Neuronal stem cell (in vitro differentiated cells): ENCODE results near the gene UBAC2.

Experiments
- DNase-seq: peaks from one replicate; pipeline ENCODE4 v3.0.0-alpha.2; 2013; ENCODE audit warnings: low spot score
- H2AFZ ChIP-seq: one replicate; pipeline ENCODE4 v1.6.1; 2013; ENCODE audit warnings: mild to moderate bottlenecking, low read length, inconsistent platforms
- H2AK5ac ChIP-seq: 2 replicates; pipeline ENCODE4 v1.6.1; 2013; ENCODE audit warnings: low read depth, mild to moderate bottlenecking, inconsistent platforms, low read length, moderate library complexity, mixed read lengths
- H2BK120ac ChIP-seq: 2 replicates; pipeline ENCODE4 v1.6.1; 2013; ENCODE audit warnings: low read depth, mild to moderate bottlenecking, inconsistent platforms, low read length, moderate library complexity, mixed read lengths
- H2BK12ac ChIP-seq: one replicate; pipeline ENCODE4 v1.6.1; 2013; ENCODE audit warnings: low read length, inconsistent platforms
- H2BK15ac ChIP-seq: 2 replicates; pipeline ENCODE4 v1.6.1; 2013; ENCODE audit warnings: mild to moderate bottlenecking, low read length, inconsistent platforms, mixed read lengths
- H2BK5ac ChIP-seq: one replicate; pipeline ENCODE4 v1.6.1; 2013; ENCODE audit warnings: inconsistent platforms, mild to moderate bottlenecking, low read length, moderate library complexity
- H3K14ac ChIP-seq: one replicate; pipeline ENCODE4 v1.6.1; 2013; ENCODE audit warnings: low read length, inconsistent platforms
- H3K18ac ChIP-seq: 2 replicates; pipeline ENCODE4 v1.6.1; 2013; ENCODE audit warnings: low read length, inconsistent platforms
- H3K23ac ChIP-seq: 2 replicates; pipeline ENCODE4 v1.6.1; 2013; ENCODE audit warnings: low read depth, mild to moderate bottlenecking, mixed read lengths, low read length, inconsistent platforms; ENCODE audit not compliant: poor library complexity
- H3K27ac ChIP-seq: replicated peaks from 3 replicates; pipeline ENCODE4 v1.5.1; 2013; ENCODE audit warnings: low read length, inconsistent platforms
- H3K27me3 ChIP-seq, 3 experiments: 2 replicates each; pipeline ENCODE4 v1.6.1; 2013; ENCODE audit warnings: low read length in 3 of 3, mild to moderate bottlenecking in 2 of 3, inconsistent platforms in 1 of 3, low read depth in 1 of 3, mixed read lengths in 1 of 3, moderate library complexity in 1 of 3; ENCODE audit not compliant: control insufficient read depth in 3 of 3, insufficient read depth in 3 of 3
- H3K36me3 ChIP-seq, 2 donors: replicated peaks in 1 of 2; 2 replicates each; pipeline ENCODE4 v1.6.1; 2013; ENCODE audit warnings: low read length in 2 of 2; ENCODE audit not compliant: control insufficient read depth in 2 of 2, insufficient read depth in 2 of 2
- H3K4ac ChIP-seq: 2 replicates; pipeline ENCODE4 v1.6.1; 2013; ENCODE audit warnings: inconsistent platforms, mild to moderate bottlenecking, low read length, moderate library complexity
- H3K4me1 ChIP-seq, 2 donors: 1 replicate in 1 of 2; 2 replicates in 1 of 2; pipeline ENCODE4 v1.6.1; 2013; ENCODE audit warnings: low read length in 2 of 2, low read depth in 1 of 2; ENCODE audit not compliant: control insufficient read depth in 2 of 2, insufficient read depth in 1 of 2
- H3K4me2 ChIP-seq: one replicate; pipeline ENCODE4 v1.6.1; 2013; ENCODE audit warnings: mild to moderate bottlenecking, low read length, inconsistent platforms; ENCODE audit not compliant: insufficient read depth, poor library complexity, severe bottlenecking
- H3K4me3 ChIP-seq, 2 donors: 2 replicates each; pipeline ENCODE4 v1.5.1; 2013; ENCODE audit warnings: low read length in 2 of 2, mild to moderate bottlenecking in 2 of 2, inconsistent platforms in 1 of 2, moderate library complexity in 1 of 2
- H3K79me1 ChIP-seq: one replicate; pipeline ENCODE4 v1.6.1; 2013; ENCODE audit warnings: low read depth, mild to moderate bottlenecking, inconsistent platforms, low read length, moderate library complexity
- H3K9ac ChIP-seq: one replicate; pipeline ENCODE4 v1.6.1; 2013; ENCODE audit warnings: mild to moderate bottlenecking, low read depth, low read length, inconsistent platforms; ENCODE audit not compliant: poor library complexity
- H3K9me3 ChIP-seq, 2 donors: replicated peaks in 1 of 2; 2 replicates each; pipeline versions ENCODE3 to v1.6.1; 2013; ENCODE audit warnings: low read length in 2 of 2, mild to moderate bottlenecking in 2 of 2, inconsistent platforms in 1 of 2, low read depth in 1 of 2, mixed read lengths in 1 of 2, moderate library complexity in 1 of 2; ENCODE audit not compliant: control insufficient read depth in 2 of 2, insufficient read depth in 1 of 2
- H4K8ac ChIP-seq: one replicate; pipeline ENCODE4 v1.6.1; 2013; ENCODE audit warnings: low read depth, mild to moderate bottlenecking, inconsistent platforms, low read length, moderate library complexity
- H4K91ac ChIP-seq: one replicate; pipeline ENCODE4 v1.6.1; 2013; ENCODE audit warnings: low read length, low read depth, mild to moderate bottlenecking, inconsistent platforms; ENCODE audit not compliant: poor library complexity
- WGBS, 2 donors: extraction: QIAGEN DNeasy Blood & Tissue Kit; methylation state at CpG; one replicate each; pipeline ENCODE4 v1.1.7; 2013; ENCODE audit warnings: missing lambda C conversion rate in 2 of 2, mixed read lengths in 1 of 2; ENCODE audit not compliant: insufficient read length in 2 of 2, insufficient replicate concordance in 1 of 2; ENCODE audit errors: extremely low coverage in 2 of 2; 5-methylcytosine and 5-hydroxymethylcytosine counted together

Gene UBAC2

GRCh38 chr13:99352351-99353245, 151.9 kb downstream of the UBAC2 start:
- H3K23ac ChIP-seq, result no peak overlapping the region
- no peak overlapping the region for H2BK5ac ChIP-seq
- no peak overlapping the region for H2AK5ac ChIP-seq
- no peaks in the 10 kb centered on the region for H3K27me3 ChIP-seq
- WGBS, 2 donors, result no CpG with 5 or more reads among the region's 17 CpGs
- H3K9me3 ChIP-seq, result peaks cover 0 to 5% of the 10 kb centered on the region in 2 donors
- no peaks in the 10 kb centered on the region for H3K79me1 ChIP-seq
- DNase-seq, result no peak
- no peak overlapping the region for H3K9ac ChIP-seq
- H3K4me1 ChIP-seq, result peaks cover 2 to 20% of the 10 kb centered on the region in 2 donors
- H3K4me2 ChIP-seq, result no peak overlapping the region
- peak overlapping the region in 1 of 2 donors; percentile 29 for H3K4me3 ChIP-seq
- no peak overlapping the region for H3K18ac ChIP-seq
- H3K4ac ChIP-seq, result no peak overlapping the region
- H2BK120ac ChIP-seq, result no peak overlapping the region
- no peak overlapping the region for H3K27ac ChIP-seq
- no peak overlapping the region for H2AFZ ChIP-seq
- H4K8ac ChIP-seq, result no peak overlapping the region
- H2BK15ac ChIP-seq, result no peak overlapping the region
- no peak overlapping the region for H2BK12ac ChIP-seq
- no peak overlapping the region for H4K91ac ChIP-seq
- peaks cover 6 to 46% of the 10 kb centered on the region in 2 donors for H3K36me3 ChIP-seq
- H3K14ac ChIP-seq, result no peak overlapping the region

GRCh38 chr13:99353246-99353600, 152.6 kb downstream of the UBAC2 start:
- no peaks in the 10 kb centered on the region for H3K27me3 ChIP-seq
- H3K9ac ChIP-seq, result no peak overlapping the region
- no peak for DNase-seq
- no peak overlapping the region for H3K18ac ChIP-seq
- WGBS, 2 donors, result no CpG with 5 or more reads among the region's 2 CpGs
- H2BK15ac ChIP-seq, result no peak overlapping the region
- no peak overlapping the region for H4K91ac ChIP-seq
- H3K23ac ChIP-seq, result no peak overlapping the region
- no peak overlapping the region for H2BK5ac ChIP-seq
- H3K4me1 ChIP-seq, result peaks cover 2 to 23% of the 10 kb centered on the region in 2 donors
- no peak overlapping the region for H2AFZ ChIP-seq
- H2AK5ac ChIP-seq, result no peak overlapping the region
- no peak overlapping the region for H2BK12ac ChIP-seq
- H3K4me3 ChIP-seq, result no peak overlapping the region
- no peak overlapping the region for H3K14ac ChIP-seq
- no peak overlapping the region for H3K4ac ChIP-seq
- peaks cover 0 to 5% of the 10 kb centered on the region in 2 donors for H3K9me3 ChIP-seq
- H4K8ac ChIP-seq, result no peak overlapping the region
- H2BK120ac ChIP-seq, result no peak overlapping the region
- no peaks in the 10 kb centered on the region for H3K79me1 ChIP-seq
- H3K27ac ChIP-seq, result no peak overlapping the region
- peaks cover 6 to 46% of the 10 kb centered on the region in 2 donors for H3K36me3 ChIP-seq
- no peak overlapping the region for H3K4me2 ChIP-seq

GRCh38 chr13:99353836-99354235, 153.2 kb downstream of the UBAC2 start:
- Histone ChIP-seq H2BK12ac (no peak overlapping the region), H3K36me3 (peaks cover 6 to 42% of the 10 kb centered on the region in 2 donors), H3K9me3 (peaks cover 0 to 5% of the 10 kb centered on the region in 2 donors), H3K18ac (no peak overlapping the region), H3K9ac (no peak overlapping the region), H2BK15ac (no peak overlapping the region), H3K23ac (no peak overlapping the region), H3K4me2 (no peak overlapping the region), H3K14ac (no peak overlapping the region), H2AFZ (no peak overlapping the region), H4K8ac (no peak overlapping the region), H2AK5ac (no peak overlapping the region), H3K27me3 (no peaks in the 10 kb centered on the region), H4K91ac (no peak overlapping the region), H3K79me1 (no peaks in the 10 kb centered on the region), H2BK120ac (no peak overlapping the region), H2BK5ac (no peak overlapping the region), H3K27ac (no peak overlapping the region), H3K4me1 (peaks cover 2 to 23% of the 10 kb centered on the region in 2 donors), H3K4me3 (peak overlapping the region in 1 of 2 donors; percentile 34), H3K4ac (no peak overlapping the region)
- WGBS, 2 donors, result no CpG with 5 or more reads among the region's 8 CpGs
- DNase-seq, result no peak

GRCh38 chr13:99354371-99354951, 153.8 kb downstream of the UBAC2 start:
- Histone ChIP-seq H3K18ac (no peak overlapping the region), H3K4me3 (no peak overlapping the region), H4K91ac (no peak overlapping the region), H3K14ac (no peak overlapping the region), H3K23ac (no peak overlapping the region), H2BK120ac (no peak overlapping the region), H3K4ac (no peak overlapping the region), H2BK15ac (no peak overlapping the region), H3K27me3 (no peaks in the 10 kb centered on the region), H2BK5ac (no peak overlapping the region), H2AK5ac (no peak overlapping the region), H3K9ac (no peak overlapping the region), H3K9me3 (peaks cover 0 to 5% of the 10 kb centered on the region in 2 donors), H2AFZ (no peak overlapping the region), H3K4me1 (peaks cover 4 to 23% of the 10 kb centered on the region in 2 donors), H2BK12ac (no peak overlapping the region), H3K36me3 (peaks cover 4 to 38% of the 10 kb centered on the region in 2 donors), H3K4me2 (no peak overlapping the region), H4K8ac (no peak overlapping the region), H3K79me1 (no peaks in the 10 kb centered on the region), H3K27ac (no peak overlapping the region)
- DNase-seq, result no peak
- no CpG with 5 or more reads among the region's 8 CpGs for WGBS, 2 donors
